ENCODE results near the gene ZFAND5.

Gene ZFAND5, protein sequence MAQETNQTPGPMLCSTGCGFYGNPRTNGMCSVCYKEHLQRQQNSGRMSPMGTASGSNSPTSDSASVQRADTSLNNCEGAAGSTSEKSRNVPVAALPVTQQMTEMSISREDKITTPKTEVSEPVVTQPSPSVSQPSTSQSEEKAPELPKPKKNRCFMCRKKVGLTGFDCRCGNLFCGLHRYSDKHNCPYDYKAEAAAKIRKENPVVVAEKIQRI

DNA sequence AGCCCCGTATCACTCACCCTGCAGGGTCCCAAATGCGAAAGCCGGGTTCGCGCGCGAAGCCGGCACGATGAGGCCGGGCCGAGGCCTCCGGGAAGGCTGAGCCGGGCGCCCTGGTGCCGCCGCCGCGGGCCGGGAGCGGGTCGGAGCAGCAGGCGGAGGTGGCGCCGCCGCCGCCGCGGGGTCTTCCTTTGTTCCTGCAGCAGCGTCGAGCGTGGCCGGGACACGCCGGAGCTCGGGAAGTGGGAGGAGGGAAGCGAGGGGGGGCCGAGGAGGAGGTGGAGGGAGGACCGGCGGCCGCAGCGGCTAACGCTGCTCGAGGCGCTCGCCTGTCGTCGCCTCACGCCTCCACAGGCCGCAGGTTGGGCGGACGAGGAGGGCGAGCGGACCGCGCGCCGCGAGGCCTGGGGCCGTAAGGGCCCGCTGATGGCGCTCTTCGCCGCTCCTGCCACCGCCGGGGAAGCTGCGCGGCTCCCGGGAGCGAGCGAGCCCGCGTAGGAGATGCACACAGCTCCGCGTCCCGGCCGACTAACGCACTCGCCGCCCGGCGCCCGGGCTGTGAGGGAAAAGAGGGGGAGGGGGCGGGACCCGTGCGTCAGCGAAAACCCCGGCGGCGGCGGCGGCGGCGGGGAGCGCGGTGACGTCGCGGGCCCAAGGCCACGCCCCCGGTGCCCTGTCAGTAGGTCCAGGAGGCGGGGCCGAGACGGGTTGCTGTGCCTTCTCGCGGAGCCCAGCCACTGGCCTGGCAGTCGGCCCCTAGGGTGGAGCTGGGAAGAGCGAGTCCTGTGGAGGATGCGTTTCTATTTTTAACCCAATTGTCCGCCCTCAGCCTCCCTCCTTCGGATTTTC, at the start of gene ZFAND5:
Gene ZFAND5, minus strand, starts transcription at position 530 of the 846 bp plus-strand sequence. CDS start 4,430 bp downstream, outside the sequence.
- DNase-seq (ENCODE audit: low read depth): peak; percentile 79

DNA sequence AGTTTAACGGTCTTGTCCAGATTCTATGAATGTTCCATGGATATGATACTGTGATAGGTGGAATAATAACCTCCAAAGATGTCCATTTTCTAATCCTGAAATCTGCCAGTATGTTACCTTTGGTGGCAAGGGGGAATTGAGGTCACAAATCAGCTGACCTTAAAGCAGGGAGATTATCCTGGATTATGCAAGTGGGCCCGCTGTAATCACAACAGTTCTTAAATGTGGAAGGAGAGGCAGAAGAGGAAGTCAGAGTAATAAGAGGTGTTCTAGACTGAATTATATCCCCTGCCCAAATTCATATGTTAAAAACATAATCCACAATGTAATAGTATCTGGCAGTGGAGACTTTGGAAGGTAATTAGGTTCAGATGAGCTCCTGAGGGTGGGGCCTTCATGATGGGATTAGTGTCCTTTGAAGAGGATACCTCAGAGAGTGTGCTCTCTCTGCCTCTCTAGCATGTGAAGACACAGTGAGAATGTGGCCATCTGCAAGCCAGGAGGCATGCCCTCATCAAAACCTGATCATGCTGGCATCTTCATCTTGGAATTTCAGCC, 47.6 kb upstream of the ZFAND5 start:
- DNase-seq (ENCODE audit: low read depth): no peak

DNA sequence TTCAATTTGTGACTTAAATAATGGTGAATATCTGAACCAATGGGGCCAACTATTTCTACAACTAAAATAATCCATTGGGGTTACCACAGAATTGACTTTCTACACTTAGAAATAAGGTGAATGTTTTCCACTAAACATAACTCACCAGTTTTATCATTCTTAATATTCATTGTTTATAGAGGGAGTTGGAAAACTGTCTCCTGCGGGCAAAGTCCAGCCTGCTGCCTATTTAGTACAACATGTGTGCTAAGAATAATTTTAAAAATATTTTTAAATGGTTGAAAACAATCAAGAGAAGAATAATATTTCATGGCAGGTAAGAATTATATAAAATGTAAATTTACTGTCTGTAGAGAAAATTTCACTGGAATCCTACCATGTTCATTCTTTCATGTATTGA, 45.2 kb upstream of the ZFAND5 start:
- DNase-seq (ENCODE audit: low read depth): no peak

GRCh38 chr9:72407114-72407513, 42.1 kb upstream of the ZFAND5 start:
- no peak for DNase-seq (ENCODE audit: low read depth)

DNA sequence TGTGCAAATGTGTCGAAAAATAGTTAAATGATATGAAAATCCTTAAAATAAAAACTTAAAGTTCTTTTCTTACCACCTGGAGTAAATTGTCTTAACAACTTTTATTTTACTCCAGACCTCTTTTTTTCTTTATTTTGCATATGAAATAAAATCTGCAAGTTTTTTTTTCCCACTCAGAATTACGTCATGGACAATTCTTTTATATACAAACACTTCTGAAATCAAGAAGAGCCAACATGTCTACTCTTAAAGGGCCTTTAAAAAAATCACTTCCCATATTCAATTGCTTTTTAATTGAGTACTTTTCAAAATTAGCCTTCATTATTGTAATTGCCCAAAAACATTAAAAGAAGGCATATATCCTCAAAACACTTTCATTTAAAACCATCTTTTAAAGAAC, 37.7 kb upstream of the ZFAND5 start:
- no peak for DNase-seq (ENCODE audit: low read depth)

DNA sequence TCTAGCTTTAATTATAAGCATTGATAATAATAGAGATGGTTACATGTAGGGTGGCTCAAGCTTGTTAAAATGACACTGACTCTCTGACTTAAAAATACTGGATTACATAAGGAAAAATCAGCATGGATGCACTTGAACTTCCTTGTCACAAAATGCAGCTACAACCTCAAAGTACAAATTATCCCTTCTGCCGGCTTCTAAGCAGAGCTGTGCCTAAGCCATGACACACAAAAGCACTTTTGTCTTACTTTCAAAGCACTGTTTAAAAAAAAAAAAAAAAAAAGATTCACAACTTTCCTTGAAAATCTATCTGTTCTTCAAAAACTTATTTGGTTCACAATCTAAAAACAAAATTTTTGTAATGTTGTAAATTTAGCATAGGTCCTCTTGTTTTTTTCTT, 36.4 kb upstream of the ZFAND5 start:
- no peak for DNase-seq (ENCODE audit: low read depth)

DNA sequence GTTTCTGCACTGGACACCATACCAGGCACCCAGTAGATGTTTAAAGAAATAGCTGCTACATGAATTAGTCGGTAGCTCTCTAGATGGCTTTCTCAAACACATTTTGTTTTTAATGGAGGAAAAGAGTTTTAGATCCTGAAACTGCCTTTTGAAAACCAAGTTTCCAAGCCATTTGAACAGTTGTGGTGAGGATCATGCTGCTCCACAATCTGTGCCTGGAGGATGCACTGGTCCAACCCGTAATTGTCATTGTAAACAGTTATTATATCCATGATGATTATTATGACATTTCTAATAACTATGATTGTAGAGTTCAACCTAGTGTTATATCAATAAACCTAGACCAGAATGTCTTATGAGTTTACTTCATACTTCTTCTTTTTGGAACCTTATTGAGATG, 35.9 kb upstream of the ZFAND5 start:
- no peak for DNase-seq (ENCODE audit: low read depth)

- DNase-seq (ENCODE audit: low read depth): no peak
These were observed 34.4 kb upstream of the ZFAND5 start for GRCh38 chr9:72399391-72399790.

- no peak for DNase-seq (ENCODE audit: low read depth)
These were observed 31.5 kb upstream of the ZFAND5 start for GRCh38 chr9:72396247-72397091.

GRCh38 chr9:72394066-72394465, 29.1 kb upstream of the ZFAND5 start:
- DNase-seq (ENCODE audit: low read depth): no peak

GRCh38 chr9:72390907-72391306, 25.9 kb upstream of the ZFAND5 start:
- DNase-seq (ENCODE audit: low read depth): no peak

DNA sequence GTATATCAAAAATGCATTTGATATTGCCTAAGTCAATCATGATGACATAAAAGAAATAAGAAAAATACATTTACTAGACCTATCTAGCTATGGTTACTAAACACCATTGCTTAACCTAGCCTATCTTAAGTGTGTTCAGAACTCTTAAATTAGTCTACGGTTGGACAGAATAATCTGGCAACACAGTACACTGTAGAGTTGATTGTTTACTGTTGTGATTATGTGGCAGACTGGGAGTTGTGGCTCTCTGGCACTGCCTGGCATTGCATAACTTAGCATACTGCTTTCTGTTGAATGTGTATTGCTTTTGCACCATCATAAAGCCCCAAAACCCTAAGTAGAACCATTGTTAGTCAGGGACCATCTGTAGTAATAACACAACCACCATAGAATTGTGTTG, 21.2 kb upstream of the ZFAND5 start:
- no peak for DNase-seq (ENCODE audit: low read depth)

GRCh38 chr9:72384710-72385485, 19.9 kb upstream of the ZFAND5 start:
- DNase-seq (ENCODE audit: low read depth): no peak

DNA sequence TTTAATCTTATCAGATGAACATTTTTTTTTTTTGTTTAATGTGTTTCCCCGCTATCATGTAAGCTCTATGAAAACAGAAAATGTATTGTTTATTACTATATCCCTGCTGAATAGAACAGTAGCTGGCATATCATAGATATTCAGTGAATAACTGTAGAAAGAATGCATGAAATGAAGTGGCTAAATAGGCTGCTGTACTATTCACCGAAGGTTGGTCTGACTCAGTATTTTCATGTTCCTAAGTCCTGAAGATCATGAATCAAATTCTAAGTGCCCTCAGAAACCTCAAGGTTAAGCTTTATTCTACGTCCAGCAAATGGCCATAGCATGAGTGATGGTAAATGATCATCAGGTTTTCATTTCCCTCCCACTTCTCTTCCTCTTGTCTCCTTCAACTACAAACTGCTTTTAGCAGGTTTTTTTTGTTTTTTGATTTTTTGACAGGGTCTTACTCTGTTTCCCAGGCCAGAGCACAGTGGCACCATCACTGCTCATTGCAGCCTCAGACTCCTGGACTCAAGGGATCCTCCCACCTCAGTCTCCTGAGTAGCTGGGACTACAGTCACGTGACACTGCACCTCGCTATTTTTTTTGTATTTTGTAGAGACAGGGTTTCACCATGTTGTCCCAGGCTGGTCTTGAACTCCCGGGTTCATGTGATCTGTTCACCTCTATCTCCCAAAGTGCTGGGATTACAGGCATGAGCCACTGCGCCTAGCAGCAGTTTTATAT, 19.1 kb upstream of the ZFAND5 start:
- peak; percentile 58 for DNase-seq (ENCODE audit: low read depth)

- DNase-seq (ENCODE audit: low read depth): no peak
These were observed 17.4 kb upstream of the ZFAND5 start for GRCh38 chr9:72382405-72382804.

- DNase-seq (ENCODE audit: low read depth): no peak
These were observed 12.0 kb upstream of the ZFAND5 start for GRCh38 chr9:72377041-72377440.

DNA sequence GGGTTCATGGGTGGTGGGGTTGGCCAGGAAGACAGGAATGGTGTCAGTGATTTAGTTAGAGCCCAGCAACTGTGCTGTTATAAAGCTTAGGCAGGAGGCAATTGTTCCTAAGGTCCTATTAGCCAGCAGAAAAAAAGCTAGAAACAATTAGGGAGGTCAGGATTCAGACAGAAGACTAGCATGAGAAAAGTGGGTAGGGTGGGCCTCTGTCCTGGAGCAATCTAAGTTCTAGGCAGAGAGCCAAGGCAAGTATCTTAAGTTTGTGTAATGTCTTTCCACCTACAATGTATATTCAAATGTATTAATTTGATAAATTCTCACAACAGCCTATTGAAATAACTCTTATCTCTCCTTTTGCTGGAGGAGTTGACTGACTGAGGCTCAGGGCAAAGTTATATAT, 6.1 kb upstream of the ZFAND5 start:
- no peak for DNase-seq (ENCODE audit: low read depth)

DNA sequence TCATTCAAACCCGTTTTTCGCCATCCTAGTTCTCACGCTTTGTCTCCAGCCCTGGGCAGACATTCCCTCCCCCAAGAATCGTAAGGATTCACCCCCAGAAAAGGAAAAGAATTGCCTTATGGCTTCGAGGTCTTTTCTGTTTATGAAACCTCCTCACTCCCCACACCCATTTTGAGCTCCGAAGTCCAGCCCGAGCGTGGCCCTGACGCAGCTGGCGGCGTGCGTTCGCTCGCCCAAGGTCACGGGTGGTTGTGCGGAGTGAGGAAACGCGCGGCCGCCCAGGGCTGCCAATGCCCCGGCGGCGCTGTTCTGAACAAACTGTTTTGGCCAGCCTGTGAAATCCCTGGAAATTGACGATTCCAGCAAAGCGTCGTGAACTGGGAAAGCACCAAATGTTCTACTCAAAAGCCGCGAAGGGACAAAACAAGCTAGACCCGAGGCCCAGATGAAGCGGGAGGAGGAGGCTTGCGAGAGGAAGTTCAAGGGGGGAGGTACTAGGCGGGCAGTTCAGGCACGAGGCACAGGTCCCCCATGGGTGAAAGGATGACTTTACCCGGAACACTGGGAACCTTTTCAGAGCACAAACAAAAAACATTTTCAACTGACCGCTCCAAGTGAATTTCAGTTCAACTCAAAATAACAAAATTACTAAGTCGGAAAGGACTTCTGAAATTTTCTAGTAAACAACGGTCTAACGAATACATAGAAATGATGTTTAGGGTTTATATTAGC, 683 bp upstream of the ZFAND5 start:
- no peak for DNase-seq (ENCODE audit: low read depth)

DNA sequence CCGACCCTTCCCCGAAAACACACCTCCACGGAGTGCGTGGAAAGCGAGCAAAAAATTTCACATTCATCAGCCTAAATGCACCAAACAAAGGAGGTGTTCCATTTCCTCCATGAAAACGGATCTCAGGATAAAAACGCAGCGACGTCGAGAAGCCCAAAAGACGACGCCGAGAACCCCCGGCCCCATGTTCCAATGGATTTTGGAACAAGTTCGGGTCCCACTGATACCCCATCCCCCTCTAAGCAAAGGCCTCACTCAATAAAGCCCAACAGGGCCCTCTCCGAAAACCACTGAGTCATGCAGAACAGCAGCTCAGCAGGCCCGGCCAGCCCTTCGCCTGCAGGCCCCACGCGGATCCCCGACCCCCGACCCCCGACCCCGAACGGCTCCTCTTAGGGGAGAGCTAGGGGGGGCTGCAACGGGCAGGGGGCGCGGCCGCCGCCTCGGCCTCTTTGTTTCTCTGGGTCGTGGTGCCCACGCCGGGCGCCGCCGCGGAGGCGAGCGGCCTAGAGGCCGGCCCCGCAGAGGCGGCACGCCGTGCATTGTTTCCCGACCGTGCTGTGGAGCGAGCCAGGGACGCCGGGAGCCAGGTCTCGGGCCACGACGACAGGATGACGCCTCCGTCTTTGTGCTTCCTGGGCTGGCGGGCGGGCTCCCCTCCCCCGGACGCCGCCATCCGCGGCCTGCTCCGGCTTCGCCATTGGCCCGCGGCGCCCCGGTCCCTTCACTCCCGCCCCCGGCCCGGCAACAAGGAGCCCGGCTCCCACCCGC, 915 bp downstream of the ZFAND5 start:
- DNase-seq (ENCODE audit: low read depth): no peak
